SK-N-SH (cell line): ENCODE results near the gene NEK10. TPM values are rescaled to one million over a fixed set of nuclear protein-coding genes. Genes with fewer than 3 reads are reported as not detected.

ENCODE experiments used
- CTCF ChIA-PET: fragments of 300-600, 350-600 bp; formaldehyde crosslinking; extraction: SDS; loops from one replicate; lab custom pipeline; 2021; lab: Yijun Ruan, JAX
- POLR2A ChIA-PET: fragments of 350-600 bp; sonication (Branson Sonifier 250); formaldehyde crosslinking; extraction: SDS; loops from one replicate; lab custom pipeline; 2020; ENCODE audit warnings: antibody characterized with exemption, inconsistent platforms; lab: Yijun Ruan, JAX
- DNase-seq: peaks from one replicate; pipeline ENCODE4 v3.0.0; 2012
- H2AFZ ChIP-seq: fragments of 200-600 bp; sonication (generic); 2 replicates; pipeline ENCODE4 v1.8.1; 2016; ENCODE audit warnings: antibody characterized with exemption, mild to moderate bottlenecking, low read depth
- H3F3A ChIP-seq: fragments of 200-600 bp; sonication (generic); replicated peaks from 2 replicates; pipeline ENCODE3; 2016; ENCODE audit warnings: antibody characterized with exemption, mild to moderate bottlenecking; ENCODE audit not compliant: insufficient read depth
- H3K27ac ChIP-seq, 2 experiments: fragments of 200-500 bp in 1 of 2; fragments of 200-600 bp in 1 of 2; sonication (Bioruptor generic) in 1 of 2; sonication (generic), shearing (Covaris generic) in 1 of 2; 2 replicates each; pipeline versions ENCODE4 v1.5.1 to v1.6.1; 2014 to 2016; ENCODE audit warnings: low read depth in 2 of 2, inconsistent platforms in 1 of 2, low read length in 1 of 2, mild to moderate bottlenecking in 1 of 2, mixed read lengths in 1 of 2
- H3K27me3 ChIP-seq: fragments of 200-600 bp; sonication (generic), shearing (Covaris generic); 2 replicates; pipeline ENCODE4 v1.6.1; 2016; ENCODE audit warnings: mixed run types; ENCODE audit not compliant: insufficient read depth
- H3K36me3 ChIP-seq, 2 experiments: fragments of 200-500 bp in 1 of 2; fragments of 200-600 bp in 1 of 2; sonication (Bioruptor generic) in 1 of 2; sonication (generic) in 1 of 2; replicated peaks in 1 of 2; 2 replicates each; pipeline versions ENCODE3 to v1.5.1; 2014 to 2016; ENCODE audit warnings: low read length in 1 of 2, mild to moderate bottlenecking in 1 of 2; ENCODE audit not compliant: insufficient read depth in 2 of 2, control insufficient read depth in 1 of 2
- H3K4me1 ChIP-seq, 2 experiments: fragments of 200-500 bp in 1 of 2; fragments of 200-600 bp in 1 of 2; sonication (Bioruptor generic) in 1 of 2; sonication (generic), shearing (Covaris generic) in 1 of 2; 2 replicates each; pipeline versions ENCODE4 v1.5.1 to v1.6.1; 2014 to 2016; ENCODE audit warnings: low read depth in 1 of 2, low read length in 1 of 2, mixed run types in 1 of 2; ENCODE audit not compliant: insufficient read depth in 2 of 2, control insufficient read depth in 1 of 2
- H3K4me2 ChIP-seq: fragments of 200-600 bp; sonication (generic), shearing (Covaris generic); 2 replicates; pipeline ENCODE4 v1.6.1; 2017; ENCODE audit warnings: mixed run types
- H3K4me3 ChIP-seq, 2 experiments: fragments of 200-500 bp in 1 of 2; fragments of 200-600 bp in 1 of 2; sonication (Bioruptor generic) in 1 of 2; sonication (generic), shearing (Covaris generic) in 1 of 2; 2 replicates each; pipeline versions ENCODE4 v1.5.1 to v1.8.1; 2014 to 2016; ENCODE audit warnings: low read depth in 2 of 2, inconsistent platforms in 1 of 2, low read length in 1 of 2, mild to moderate bottlenecking in 1 of 2, mixed read lengths in 1 of 2, moderate library complexity in 1 of 2
- H3K79me2 ChIP-seq: fragments of 200-600 bp; sonication (generic); 2 replicates; pipeline ENCODE4 v1.8.1; 2017; ENCODE audit warnings: mild to moderate bottlenecking; ENCODE audit not compliant: insufficient read depth
- H3K9ac ChIP-seq: fragments of 200-600 bp; sonication (generic); 2 replicates; pipeline ENCODE4 v1.6.1; 2017; ENCODE audit warnings: mixed run types
- H3K9me2 ChIP-seq: fragments of 200-600 bp; sonication (generic); 2 replicates; pipeline ENCODE4 v1.6.1; 2017; ENCODE audit warnings: mixed run types
- H3K9me3 ChIP-seq: fragments of 200-600 bp; sonication (generic); 2 replicates; pipeline ENCODE4 v1.6.1; 2017; ENCODE audit warnings: mixed run types, mild to moderate bottlenecking, moderate library complexity
- H4K20me1 ChIP-seq: fragments of 200-600 bp; sonication (generic); 2 replicates; pipeline ENCODE4 v1.6.1; 2017; ENCODE audit warnings: mild to moderate bottlenecking, mixed run types; ENCODE audit not compliant: insufficient read depth
- CHD2 ChIP-seq: fragments of 150-350 bp; IDR thresholded peaks from 2 replicates; pipeline ENCODE4 v1.6.1; 2018; ENCODE audit warnings: low read length; ENCODE audit not compliant: partially characterized antibody
- ELF1 ChIP-seq: IDR thresholded peaks from 2 replicates; pipeline ENCODE4 v1.4.0; 2012
- EP300 ChIP-seq, 2 experiments: IDR thresholded peaks; 2 replicates each; pipeline versions ENCODE4 v1.4.0 to v1.6.1; 2012; ENCODE audit warnings: borderline replicate concordance in 1 of 2, low read depth in 1 of 2, low read length in 1 of 2
- FOSL2 ChIP-seq: IDR thresholded peaks from 2 replicates; pipeline ENCODE4 v1.4.0; 2012; ENCODE audit warnings: low read depth, mild to moderate bottlenecking, moderate library complexity, borderline replicate concordance
- FOXM1 ChIP-seq: IDR thresholded peaks from 2 replicates; pipeline ENCODE4 v1.4.0; 2012; ENCODE audit warnings: low read depth, mild to moderate bottlenecking
- GABPA ChIP-seq: IDR thresholded peaks from 2 replicates; pipeline ENCODE4 v1.4.0; 2012; ENCODE audit warnings: low read depth, mild to moderate bottlenecking
- IRF3 ChIP-seq: fragments of 150-350 bp; IDR thresholded peaks from 2 replicates; pipeline ENCODE4 v1.6.1; 2016; ENCODE audit warnings: mild to moderate bottlenecking, low read depth, low read length
- JUND ChIP-seq: IDR thresholded peaks from 2 replicates; pipeline ENCODE4 v1.4.0; 2012
- MEF2A ChIP-seq: IDR thresholded peaks from 2 replicates; pipeline ENCODE4 v1.4.0; 2012; ENCODE audit warnings: low read depth, borderline replicate concordance
- MXI1 ChIP-seq: IDR thresholded peaks from 2 replicates; pipeline ENCODE4 v1.6.1; 2012; ENCODE audit warnings: mild to moderate bottlenecking, low read depth, low read length, improper control_type of control experiment
- NFIC ChIP-seq: IDR thresholded peaks from 2 replicates; pipeline ENCODE4 v1.4.0; 2012; ENCODE audit warnings: borderline replicate concordance
- NRF1 ChIP-seq: IDR thresholded peaks from 2 replicates; pipeline ENCODE4 v1.6.1; 2012; ENCODE audit warnings: low read depth, mild to moderate bottlenecking, low read length
- RAD21 ChIP-seq: IDR thresholded peaks from 2 replicates; pipeline ENCODE4 v1.6.1; 2012; ENCODE audit warnings: mild to moderate bottlenecking, low read length
- RCOR1 ChIP-seq: fragments of 150-350 bp; IDR thresholded peaks from 2 replicates; pipeline ENCODE4 v1.6.1; 2017; ENCODE audit warnings: antibody characterized with exemption, low read length
- RFX5 ChIP-seq: IDR thresholded peaks from 2 replicates; pipeline ENCODE4 v1.6.1; 2012; ENCODE audit warnings: mild to moderate bottlenecking, improper control_type of control experiment, low read length
- SIN3A ChIP-seq: IDR thresholded peaks from 2 replicates; pipeline ENCODE4 v1.6.1; 2012; ENCODE audit warnings: low read depth, mild to moderate bottlenecking, low read length, moderate library complexity, borderline replicate concordance
- TAF1 ChIP-seq: IDR thresholded peaks from 2 replicates; pipeline ENCODE4 v1.6.1; 2012; ENCODE audit warnings: low read depth, mild to moderate bottlenecking, low read length, moderate library complexity, borderline replicate concordance
- WGBS: methylation state at CpG from one replicate; pipeline ENCODE4 v1.1.6; 2017; ENCODE audit warnings: low lambda C conversion rate; 5-methylcytosine and 5-hydroxymethylcytosine counted together
- polyA plus RNA-seq, 3 experiments: library from polyadenylated mRNA; depleted of rRNA; stranded (reverse); fragments of >200 nt; gene quantifications; 2 replicates each; pipeline ENCODE4 v1.2.3, GENCODE V29; 2012
- TF ChIP-seq, protein P1 (sequence below): IDR thresholded peaks from 2 replicates; pipeline ENCODE4 v1.4.0; 2012; ENCODE audit warnings: low read depth, borderline replicate concordance
- TF ChIP-seq, protein P2 (sequence below): fragments of 200-600 bp; sonication (generic); IDR thresholded peaks from 2 replicates; pipeline ENCODE4 v1.6.1; 2017; ENCODE audit warnings: antibody characterized with exemption, mild to moderate bottlenecking, moderate library complexity
- TF ChIP-seq, protein P3 (sequence below): fragments of 150-350 bp; IDR thresholded peaks from 2 replicates; pipeline ENCODE4 v1.6.1; 2017; ENCODE audit warnings: antibody characterized with exemption, low read length, low read depth, borderline replicate concordance

NEK10 gene
- polyA plus RNA-seq, 1 of the 3 experiments (the other 2 are of a cell fraction), result 1.0 TPM

DNA sequence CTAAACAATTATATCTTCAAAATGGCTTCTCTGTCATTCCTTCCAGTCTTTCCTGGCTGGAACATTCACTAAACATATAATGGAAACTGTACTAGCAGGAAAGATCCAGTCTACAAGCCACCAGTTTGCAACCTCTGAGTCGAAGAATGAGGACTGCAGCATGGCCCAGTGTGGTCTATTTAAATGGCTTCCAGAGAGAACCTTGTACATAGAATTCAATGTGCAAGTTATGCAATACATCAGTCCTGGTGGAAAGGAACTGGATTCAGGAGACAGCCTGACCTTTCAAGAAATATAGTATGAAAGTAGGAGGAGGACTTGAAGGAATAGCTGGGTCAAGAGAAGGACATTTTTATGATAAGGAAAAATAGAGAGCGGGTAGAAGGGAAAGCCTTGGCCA, 49.9 kb downstream of the NEK10 start:
- 55% methylated on average over 2 of the region's 2 CpGs for whole genome bisulfite sequencing
- H3K27me3 ChIP-seq, result no peaks in the 10 kb centered on the region
- H3F3A ChIP-seq, result no peaks in the 10 kb centered on the region
- ChIA-PET CTCF (interaction anchor here (1.1 to 1.2 kb wide), 2 partner anchors 185 to 362 kb away, joined by 3 to 6 read pairs; no protein-coding TSS in a partner anchor), POLR2A (no interaction called here)
- no peak overlapping the region for H3K27ac ChIP-seq
- no peak overlapping the region for H3K4me3 ChIP-seq
- DNase-seq, result no peak
- H3K36me3 ChIP-seq, result no peaks in the 10 kb centered on the region
- no peaks in the 10 kb centered on the region for H3K9me2 ChIP-seq
- H4K20me1 ChIP-seq, result no peaks in the 10 kb centered on the region
- TF ChIP-seq SIN3A, result no peak
- TF ChIP-seq GABPA, result no peak
- TF ChIP-seq, protein P1, sequence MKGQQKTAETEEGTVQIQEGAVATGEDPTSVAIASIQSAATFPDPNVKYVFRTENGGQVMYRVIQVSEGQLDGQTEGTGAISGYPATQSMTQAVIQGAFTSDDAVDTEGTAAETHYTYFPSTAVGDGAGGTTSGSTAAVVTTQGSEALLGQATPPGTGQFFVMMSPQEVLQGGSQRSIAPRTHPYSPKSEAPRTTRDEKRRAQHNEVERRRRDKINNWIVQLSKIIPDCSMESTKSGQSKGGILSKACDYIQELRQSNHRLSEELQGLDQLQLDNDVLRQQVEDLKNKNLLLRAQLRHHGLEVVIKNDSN, result no peak
- TF ChIP-seq RFX5, result no peak
- no peak for TF ChIP-seq RCOR1
- TF ChIP-seq, protein P2, sequence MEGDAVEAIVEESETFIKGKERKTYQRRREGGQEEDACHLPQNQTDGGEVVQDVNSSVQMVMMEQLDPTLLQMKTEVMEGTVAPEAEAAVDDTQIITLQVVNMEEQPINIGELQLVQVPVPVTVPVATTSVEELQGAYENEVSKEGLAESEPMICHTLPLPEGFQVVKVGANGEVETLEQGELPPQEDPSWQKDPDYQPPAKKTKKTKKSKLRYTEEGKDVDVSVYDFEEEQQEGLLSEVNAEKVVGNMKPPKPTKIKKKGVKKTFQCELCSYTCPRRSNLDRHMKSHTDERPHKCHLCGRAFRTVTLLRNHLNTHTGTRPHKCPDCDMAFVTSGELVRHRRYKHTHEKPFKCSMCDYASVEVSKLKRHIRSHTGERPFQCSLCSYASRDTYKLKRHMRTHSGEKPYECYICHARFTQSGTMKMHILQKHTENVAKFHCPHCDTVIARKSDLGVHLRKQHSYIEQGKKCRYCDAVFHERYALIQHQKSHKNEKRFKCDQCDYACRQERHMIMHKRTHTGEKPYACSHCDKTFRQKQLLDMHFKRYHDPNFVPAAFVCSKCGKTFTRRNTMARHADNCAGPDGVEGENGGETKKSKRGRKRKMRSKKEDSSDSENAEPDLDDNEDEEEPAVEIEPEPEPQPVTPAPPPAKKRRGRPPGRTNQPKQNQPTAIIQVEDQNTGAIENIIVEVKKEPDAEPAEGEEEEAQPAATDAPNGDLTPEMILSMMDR, result no peak
- TF ChIP-seq MEF2A, result no peak
- TF ChIP-seq NRF1, result no peak
- no peak for TF ChIP-seq TAF1
- no peak for TF ChIP-seq NFIC
- no peak for TF ChIP-seq FOXM1
- no peak for TF ChIP-seq MXI1
- TF ChIP-seq JUND, result no peak
- TF ChIP-seq CHD2, result no peak
- TF ChIP-seq, protein P3, sequence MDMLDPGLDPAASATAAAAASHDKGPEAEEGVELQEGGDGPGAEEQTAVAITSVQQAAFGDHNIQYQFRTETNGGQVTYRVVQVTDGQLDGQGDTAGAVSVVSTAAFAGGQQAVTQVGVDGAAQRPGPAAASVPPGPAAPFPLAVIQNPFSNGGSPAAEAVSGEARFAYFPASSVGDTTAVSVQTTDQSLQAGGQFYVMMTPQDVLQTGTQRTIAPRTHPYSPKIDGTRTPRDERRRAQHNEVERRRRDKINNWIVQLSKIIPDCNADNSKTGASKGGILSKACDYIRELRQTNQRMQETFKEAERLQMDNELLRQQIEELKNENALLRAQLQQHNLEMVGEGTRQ, result no peak
- TF ChIP-seq EP300 (IDR thresholded peaks at IDR 0.05; ENCODE audit: borderline replicate concordance in 1 of 2, low read depth in 1 of 2, low read length in 1 of 2), result no peak
- TF ChIP-seq FOSL2, result no peak
- TF ChIP-seq RAD21, result no peak
- TF ChIP-seq ELF1, result no peak
- no peak for TF ChIP-seq IRF3
- H3K4me2 ChIP-seq, result no peak overlapping the region
- no peaks in the 10 kb centered on the region for H3K79me2 ChIP-seq
- H3K9ac ChIP-seq, result no peak overlapping the region
- no peak overlapping the region for H2AFZ ChIP-seq
- H3K4me1 ChIP-seq, result no peaks in the 10 kb centered on the region
- H3K9me3 ChIP-seq, result no peaks in the 10 kb centered on the region
